HFFc6 (cell line): ENCODE results near the gene SLC6A13. TPM values are rescaled to one million over a fixed set of nuclear protein-coding genes. Genes with fewer than 3 reads are reported as not detected.

Source experiments
- DNase-seq: peaks from one replicate; pipeline ENCODE4 v3.0.0-alpha.2; 2018
- H3K27ac Mint-ChIP-seq: 2 replicates; pipeline ENCODE4 v1.8.0; 2020; ENCODE audit warnings: mild to moderate bottlenecking, mixed read lengths
- H3K27me3 Mint-ChIP-seq: 2 replicates; pipeline ENCODE4 v1.8.0; 2021; ENCODE audit warnings: mild to moderate bottlenecking, moderate library complexity, mixed read lengths; ENCODE audit not compliant: insufficient read depth
- H3K36me3 Mint-ChIP-seq: 2 replicates; pipeline ENCODE4 v1.8.0; 2021; ENCODE audit warnings: low read depth, mixed read lengths
- H3K4me1 Mint-ChIP-seq: 2 replicates; pipeline ENCODE4 v1.8.0; 2020; ENCODE audit warnings: low read depth, mixed read lengths
- H3K4me3 Mint-ChIP-seq: 2 replicates; pipeline ENCODE4 v1.8.0; 2020; ENCODE audit warnings: mild to moderate bottlenecking, moderate library complexity, mixed read lengths
- H3K9me3 Mint-ChIP-seq: 2 replicates; pipeline ENCODE4 v1.8.0; 2020; ENCODE audit warnings: mild to moderate bottlenecking, mixed read lengths
- total RNA-seq, 6 experiments: library from RNA; stranded (reverse); fragmentation: NEBNext Ultra II Directional; extraction: Animal tissue kit (Norgen Biotek cat#: 25700); gene quantifications; 2 replicates in 1 of 6; 3 replicates in 5 of 6; pipeline ENCODE4 v1.2.3, GENCODE V29; 2021
- TF ChIP-seq, protein P1 (sequence below): fragments of 200-600 bp; sonication (generic); IDR thresholded peaks from 2 replicates; pipeline ENCODE4 v1.5.0; 2021; ENCODE audit warnings: antibody characterized with exemption, mild to moderate bottlenecking

The SLC6A13 gene
- total RNA-seq, 6 experiments from 2014 or later, result not detected

- H3K4me3 Mint-ChIP-seq, result no peak overlapping the region
- no peak for DNase-seq
- no peaks in the 10 kb centered on the region for H3K9me3 Mint-ChIP-seq
- H3K27ac Mint-ChIP-seq, result no peak overlapping the region
- H3K36me3 Mint-ChIP-seq, result no peaks in the 10 kb centered on the region
- peaks cover 26% of the 10 kb centered on the region for H3K27me3 Mint-ChIP-seq
- H3K4me1 Mint-ChIP-seq, result peaks cover 6% of the 10 kb centered on the region
- TF ChIP-seq, protein P1, sequence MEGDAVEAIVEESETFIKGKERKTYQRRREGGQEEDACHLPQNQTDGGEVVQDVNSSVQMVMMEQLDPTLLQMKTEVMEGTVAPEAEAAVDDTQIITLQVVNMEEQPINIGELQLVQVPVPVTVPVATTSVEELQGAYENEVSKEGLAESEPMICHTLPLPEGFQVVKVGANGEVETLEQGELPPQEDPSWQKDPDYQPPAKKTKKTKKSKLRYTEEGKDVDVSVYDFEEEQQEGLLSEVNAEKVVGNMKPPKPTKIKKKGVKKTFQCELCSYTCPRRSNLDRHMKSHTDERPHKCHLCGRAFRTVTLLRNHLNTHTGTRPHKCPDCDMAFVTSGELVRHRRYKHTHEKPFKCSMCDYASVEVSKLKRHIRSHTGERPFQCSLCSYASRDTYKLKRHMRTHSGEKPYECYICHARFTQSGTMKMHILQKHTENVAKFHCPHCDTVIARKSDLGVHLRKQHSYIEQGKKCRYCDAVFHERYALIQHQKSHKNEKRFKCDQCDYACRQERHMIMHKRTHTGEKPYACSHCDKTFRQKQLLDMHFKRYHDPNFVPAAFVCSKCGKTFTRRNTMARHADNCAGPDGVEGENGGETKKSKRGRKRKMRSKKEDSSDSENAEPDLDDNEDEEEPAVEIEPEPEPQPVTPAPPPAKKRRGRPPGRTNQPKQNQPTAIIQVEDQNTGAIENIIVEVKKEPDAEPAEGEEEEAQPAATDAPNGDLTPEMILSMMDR, result no peak
Measured at GRCh38 chr12:264269-264668, 1.6 kb upstream of the SLC6A13 start.

GRCh38 chr12:263574-263973, 938 bp upstream of the SLC6A13 start:
- Mint-ChIP-seq H3K4me1 (peaks cover 6% of the 10 kb centered on the region), H3K9me3 (no peaks in the 10 kb centered on the region), H3K36me3 (no peaks in the 10 kb centered on the region), H3K27me3 (peaks cover 26% of the 10 kb centered on the region), H3K4me3 (no peak overlapping the region), H3K27ac (no peak overlapping the region)
- TF ChIP-seq, protein P1, result no peak
- DNase-seq, result peak; percentile 6

DNA sequence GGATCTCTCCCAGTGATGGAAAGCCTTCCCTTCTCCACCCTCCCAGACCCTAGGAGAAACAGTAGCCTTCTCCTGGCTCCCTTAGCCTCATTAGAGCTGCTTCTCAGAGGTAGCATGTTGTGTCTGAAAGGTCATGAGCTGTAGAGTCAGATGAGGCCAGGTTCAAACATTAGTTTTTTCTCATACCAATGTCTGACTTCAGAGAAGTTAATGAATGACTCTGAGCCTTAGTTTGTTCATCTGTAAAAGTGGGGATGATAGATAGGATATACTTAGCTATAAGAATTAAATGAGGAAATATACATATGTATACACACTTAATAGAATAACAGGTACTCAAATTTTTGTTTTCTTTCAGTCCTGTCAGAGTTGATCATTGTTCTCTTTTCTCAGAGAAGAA, 523 bp downstream of the SLC6A13 start:
- Mint-ChIP-seq H3K4me1 (peaks cover 6% of the 10 kb centered on the region), H3K27ac (no peak overlapping the region), H3K9me3 (no peaks in the 10 kb centered on the region), H3K36me3 (no peaks in the 10 kb centered on the region), H3K4me3 (no peak overlapping the region), H3K27me3 (peaks cover 35% of the 10 kb centered on the region)
- TF ChIP-seq, protein P1, result no peak
- no peak for DNase-seq

- no peaks in the 10 kb centered on the region for H3K4me1 Mint-ChIP-seq
- DNase-seq, result no peak
- no peak overlapping the region for H3K4me3 Mint-ChIP-seq
- H3K9me3 Mint-ChIP-seq, result no peaks in the 10 kb centered on the region
- no peaks in the 10 kb centered on the region for H3K36me3 Mint-ChIP-seq
- TF ChIP-seq, protein P1, result no peak
- H3K27ac Mint-ChIP-seq, result no peak overlapping the region
- H3K27me3 Mint-ChIP-seq, result peaks cover 56% of the 10 kb centered on the region
Measured at GRCh38 chr12:257521-258321, 4.9 kb downstream of the SLC6A13 start.

GRCh38 chr12:256958-257357, 5.7 kb downstream of the SLC6A13 start:
- H3K4me1 Mint-ChIP-seq, result no peaks in the 10 kb centered on the region
- no peak overlapping the region for H3K4me3 Mint-ChIP-seq
- TF ChIP-seq, protein P1, result no peak
- no peak overlapping the region for H3K27ac Mint-ChIP-seq
- no peaks in the 10 kb centered on the region for H3K36me3 Mint-ChIP-seq
- peaks cover 48% of the 10 kb centered on the region for H3K27me3 Mint-ChIP-seq
- no peak for DNase-seq
- no peaks in the 10 kb centered on the region for H3K9me3 Mint-ChIP-seq
